Endodermal cell (in vitro differentiated cells): Measurements from ENCODE around the gene IL15RA. TPM values are rescaled to one million over a fixed set of nuclear protein-coding genes. Genes with fewer than 3 reads are reported as not detected.

Experiments used
- DNase-seq: peaks from one replicate; pipeline ENCODE4 v3.0.0-alpha.2; 2017
- H3K27ac ChIP-seq: 2 replicates; pipeline ENCODE4 v1.5.1; 2013; ENCODE audit warnings: mild to moderate bottlenecking, low read depth, low read length, moderate library complexity
- H3K27me3 ChIP-seq: 2 replicates; pipeline ENCODE4 v1.6.1; 2013; ENCODE audit warnings: mild to moderate bottlenecking, low read length, moderate library complexity; ENCODE audit not compliant: insufficient read depth, control insufficient read depth, poor library complexity, severe bottlenecking
- H3K36me3 ChIP-seq: 2 replicates; pipeline ENCODE4 v1.7.0; 2013; ENCODE audit warnings: mild to moderate bottlenecking, low read length, moderate library complexity; ENCODE audit not compliant: control insufficient read depth, insufficient read depth
- H3K4me1 ChIP-seq: one replicate; pipeline ENCODE4 v1.7.0; 2013; ENCODE audit warnings: low read length; ENCODE audit not compliant: control insufficient read depth, insufficient read depth
- H3K4me3 ChIP-seq: 2 replicates; pipeline ENCODE4 v1.5.1; 2013; ENCODE audit warnings: mild to moderate bottlenecking, low read length, moderate library complexity
- H3K9ac ChIP-seq: 2 replicates; pipeline ENCODE4 v1.6.1; 2013; ENCODE audit warnings: mild to moderate bottlenecking, low read length, moderate library complexity; ENCODE audit not compliant: poor library complexity, severe bottlenecking; ENCODE audit errors: extremely low read depth
- H3K9me3 ChIP-seq: 2 replicates; pipeline ENCODE4 v1.6.1; 2013; ENCODE audit warnings: mild to moderate bottlenecking, low read length, moderate library complexity; ENCODE audit not compliant: control insufficient read depth
- H3K27ac Mint-ChIP-seq: 2 replicates; pipeline ENCODE4 v1.8.0; 2020; ENCODE audit warnings: mixed read lengths
- H3K27me3 Mint-ChIP-seq: 2 replicates; pipeline ENCODE4 v1.8.0; 2021; ENCODE audit warnings: mild to moderate bottlenecking, mixed read lengths; ENCODE audit not compliant: insufficient read depth
- H3K36me3 Mint-ChIP-seq: 2 replicates; pipeline ENCODE4 v1.8.0; 2020; ENCODE audit warnings: low read depth, mixed read lengths
- H3K4me1 Mint-ChIP-seq: 2 replicates; pipeline ENCODE4 v1.8.0; 2020; ENCODE audit warnings: mixed read lengths
- H3K4me3 Mint-ChIP-seq: 2 replicates; pipeline ENCODE4 v1.8.0; 2020; ENCODE audit warnings: mild to moderate bottlenecking, moderate library complexity, mixed read lengths
- H3K9me3 Mint-ChIP-seq: 2 replicates; pipeline ENCODE4 v1.8.0; 2020; ENCODE audit warnings: mild to moderate bottlenecking, mixed read lengths
- CTCF ChIP-seq: fragments of 200-600 bp; sonication (generic); conservative IDR thresholded peaks from 2 replicates; pipeline ENCODE4 v1.5.0; 2021; ENCODE audit warnings: antibody characterized with exemption, mild to moderate bottlenecking
- WGBS, 2 experiments: methylation state at CpG; one replicate each; pipeline versions ENCODE4 v1.1.5 to v1.1.7; 2013; ENCODE audit warnings: missing lambda C conversion rate in 2 of 2, mixed read lengths in 1 of 2; ENCODE audit not compliant: insufficient coverage in 1 of 2, insufficient read length in 1 of 2; 5-methylcytosine and 5-hydroxymethylcytosine counted together
- total RNA-seq, 2 donors: library from RNA; stranded (reverse); fragmentation: NEBNext Ultra II Directional in 1 of 2; extraction: Animal tissue kit (Norgen Biotek cat#: 25700) in 1 of 2; gene quantifications; 2 replicates in 1 of 2; 3 replicates in 1 of 2; pipeline ENCODE4 v1.2.1, GENCODE V29; 2021

The IL15RA gene
- total RNA-seq, 2 donors from 2014 or later = 0.35 to 0.37 TPM

- H3K27me3 Mint-ChIP-seq = no peaks in the 10 kb centered on the region
Measured at GRCh38 chr10:5951167-5951711, 26.1 kb downstream of the IL15RA start.

GRCh38 chr10:5949009-5949759 is 28.2 kb downstream of the IL15RA start:
- peaks cover 16% of the 10 kb centered on the region for H3K4me1 Mint-ChIP-seq
- H3K27me3 Mint-ChIP-seq = no peaks in the 10 kb centered on the region
- Histone ChIP-seq H3K36me3 (no peaks in the 10 kb centered on the region), H3K4me1 (no peaks in the 10 kb centered on the region), H3K9me3 (no peaks in the 10 kb centered on the region), H3K27ac (no peak overlapping the region), H3K4me3 (no peak overlapping the region), H3K27me3 (no peaks in the 10 kb centered on the region), H3K9ac (no peak overlapping the region)
- H3K4me3 Mint-ChIP-seq = no peak overlapping the region
- WGBS, 2 experiments = 56 to 60% methylated on average over 11 to 14 of the region's 14 CpGs
- peak; percentile 85 for DNase-seq
- no peaks in the 10 kb centered on the region for H3K9me3 Mint-ChIP-seq
- TF ChIP-seq CTCF = peak; percentile 75
- H3K36me3 Mint-ChIP-seq = no peaks in the 10 kb centered on the region
- no peak overlapping the region for H3K27ac Mint-ChIP-seq

More at GRCh38 chr10:5951167-5951711, 26.1 kb downstream of the IL15RA start:
- Histone ChIP-seq H3K4me3 (no peak overlapping the region), H3K36me3 (no peaks in the 10 kb centered on the region), H3K4me1 (no peaks in the 10 kb centered on the region), H3K27me3 (no peaks in the 10 kb centered on the region), H3K9me3 (no peaks in the 10 kb centered on the region), H3K27ac (no peak overlapping the region), H3K9ac (no peak overlapping the region)
- TF ChIP-seq CTCF = no peak
- Mint-ChIP-seq H3K9me3 (no peaks in the 10 kb centered on the region), H3K36me3 (no peaks in the 10 kb centered on the region), H3K4me1 (no peaks in the 10 kb centered on the region), H3K4me3 (no peak overlapping the region), H3K27ac (peak overlapping the region; percentile 35)
- peak; percentile 29 for DNase-seq
- WGBS, 2 experiments = 87 to 100% methylated on average over 4 to 7 of the region's 7 CpGs

GRCh38 chr10:5948208-5948585 is 29.1 kb downstream of the IL15RA start:
- TF ChIP-seq CTCF = no peak
- 85 to 86% methylated on average over 2 to 6 of the region's 6 CpGs for WGBS, 2 experiments

More at GRCh38 chr10:5948208-5948585, 29.1 kb downstream of the IL15RA start:
- DNase-seq = no peak
- Mint-ChIP-seq H3K36me3 (no peaks in the 10 kb centered on the region), H3K27me3 (no peaks in the 10 kb centered on the region), H3K4me3 (no peak overlapping the region), H3K4me1 (peaks cover 16% of the 10 kb centered on the region), H3K27ac (no peak overlapping the region), H3K9me3 (no peaks in the 10 kb centered on the region)
- no peaks in the 10 kb centered on the region for H3K27me3 ChIP-seq
- no peak overlapping the region for H3K9ac ChIP-seq
- H3K9me3 ChIP-seq = no peaks in the 10 kb centered on the region
- H3K36me3 ChIP-seq = no peaks in the 10 kb centered on the region
- H3K27ac ChIP-seq = no peak overlapping the region
- H3K4me3 ChIP-seq = no peak overlapping the region
- H3K4me1 ChIP-seq = no peaks in the 10 kb centered on the region
